ENCODE results near the gene ZNF789. TPM values are rescaled to one million over a fixed set of nuclear protein-coding genes. Genes with fewer than 3 reads are reported as not detected.
A peak's percentile ranks its signal among the peaks of the same experiment; 100 is the strongest.

The ZNF789 gene
- total RNA-seq, 1 experiment from 2014 or later: 38.8 TPM

- H3K27me3 ChIP-seq (ENCODE audit: insufficient read depth, low read depth): no peaks in the 10 kb centered on the region
- H2AFZ ChIP-seq: peak overlapping the region; percentile 92
- H3K9me3 ChIP-seq (ENCODE audit: insufficient read depth, low read depth): no peaks in the 10 kb centered on the region
- no peak for DNase-seq
- peaks cover 12% of the 10 kb centered on the region for H3K4me1 ChIP-seq (replicated peaks; ENCODE audit: insufficient read depth)
- peak overlapping the region; percentile 62 for H3K27ac ChIP-seq
- H3K4me2 ChIP-seq: peak overlapping the region; percentile 98
- ChIA-PET POLR2A (ENCODE audit: unreplicated experiment) (interaction anchor here (0.5 to 1.0 kb wide), 2 partner anchors 56 to 454 kb away, joined by 3 to 6 read pairs; no protein-coding TSS in a partner anchor), CTCF (interaction anchor here (0.6 kb wide), 1 partner anchor 547 kb away, joined by 3 read pairs; no protein-coding TSS in a partner anchor)
- TF ChIP-seq EZH2 (IDR thresholded peaks at IDR 0.05; ENCODE audit: low read depth): no peak
- no peak for TF ChIP-seq CTCF (conservative IDR thresholded peaks at IDR 0.05)
- H3K79me2 ChIP-seq (ENCODE audit: low read depth): peaks cover 61% of the 10 kb centered on the region
- no peaks in the 10 kb centered on the region for H3K9me2 ChIP-seq (ENCODE audit: insufficient read depth)
- intact Hi-C loops (cut with micrococcal nuclease; ENCODE audit: unreplicated experiment): no loop called here
- peaks cover 15% of the 10 kb centered on the region for H3F3A ChIP-seq (ENCODE audit: insufficient read depth, low read depth)
- H3K36me3 ChIP-seq (ENCODE audit: low read depth): peaks cover 14% of the 10 kb centered on the region; the same call in 1 of the 2 replicates
- BruUV-seq (replicated peaks): TSS peak; percentile 45
- peaks cover 13% of the 10 kb centered on the region for H4K20me1 ChIP-seq (ENCODE audit: insufficient read depth)
- peak overlapping the region; percentile 74 for H3K4me3 ChIP-seq
These were observed 7.3 kb upstream of the ZNF789 start for GRCh38 chr7:99465421-99465768.

GRCh38 chr7:99468336-99468918, 4.3 kb upstream of the ZNF789 start:
- H3K27ac ChIP-seq: no peak overlapping the region
- POLR2A ChIA-PET (ENCODE audit: unreplicated experiment): no interaction called here
- H3K9me3 ChIP-seq (ENCODE audit: insufficient read depth, low read depth): no peaks in the 10 kb centered on the region
- no TSS peak for BruUV-seq (replicated peaks)
- 0 out of 2 replicates have a peak, but pooled peaks cover 5% of the 10 kb centered on the region for H3K36me3 ChIP-seq (ENCODE audit: low read depth)
- no peak overlapping the region for H2AFZ ChIP-seq
- H3K9me2 ChIP-seq (ENCODE audit: insufficient read depth): no peaks in the 10 kb centered on the region
- H4K20me1 ChIP-seq (ENCODE audit: insufficient read depth): no peaks in the 10 kb centered on the region; the same call in 1 of the 2 replicates
- H3F3A ChIP-seq (ENCODE audit: insufficient read depth, low read depth): peaks cover 18% of the 10 kb centered on the region
- DNase-seq: no peak
- H3K4me3 ChIP-seq: no peak overlapping the region
- no peak overlapping the region for H3K4me2 ChIP-seq
- no peaks in the 10 kb centered on the region for H3K27me3 ChIP-seq (ENCODE audit: insufficient read depth, low read depth)
- CTCF ChIA-PET: no interaction called here
- H3K4me1 ChIP-seq (replicated peaks; ENCODE audit: insufficient read depth): peaks cover 16% of the 10 kb centered on the region
- TF ChIP-seq EZH2 (IDR thresholded peaks at IDR 0.05; ENCODE audit: low read depth) (no peak), CTCF (conservative IDR thresholded peaks at IDR 0.05) (no peak)
- H3K79me2 ChIP-seq (ENCODE audit: low read depth): peaks cover 37% of the 10 kb centered on the region
- intact Hi-C loops (cut with micrococcal nuclease; ENCODE audit: unreplicated experiment): no loop called here

GRCh38 chr7:99469381-99470065, 3.2 kb upstream of the ZNF789 start:
- Histone ChIP-seq H3K27me3 (ENCODE audit: insufficient read depth, low read depth) (no peaks in the 10 kb centered on the region), H3F3A (ENCODE audit: insufficient read depth, low read depth) (peaks cover 18% of the 10 kb centered on the region), H3K4me1 (replicated peaks; ENCODE audit: insufficient read depth) (peaks cover 21% of the 10 kb centered on the region), H3K79me2 (ENCODE audit: low read depth) (peaks cover 37% of the 10 kb centered on the region), H3K36me3 (ENCODE audit: low read depth) (no peaks in the 10 kb centered on the region), H3K27ac (no peak overlapping the region), H2AFZ (no peak overlapping the region), H3K4me3 (no peak overlapping the region), H3K9me3 (ENCODE audit: insufficient read depth, low read depth) (no peaks in the 10 kb centered on the region), H3K4me2 (no peak overlapping the region), H4K20me1 (ENCODE audit: insufficient read depth) (no peaks in the 10 kb centered on the region), H3K9me2 (ENCODE audit: insufficient read depth) (no peaks in the 10 kb centered on the region)
- ChIA-PET POLR2A (ENCODE audit: unreplicated experiment) (interaction anchor here (0.6 kb wide), 1 partner anchor 83 kb away, joined by 3 read pairs; no protein-coding TSS in a partner anchor), CTCF (no interaction called here)
- intact Hi-C loops (cut with micrococcal nuclease; ENCODE audit: unreplicated experiment): no loop called here
- TF ChIP-seq EZH2 (IDR thresholded peaks at IDR 0.05; ENCODE audit: low read depth): no peak
- TF ChIP-seq CTCF (conservative IDR thresholded peaks at IDR 0.05): no peak
- no TSS peak for BruUV-seq (replicated peaks)
- DNase-seq: no peak

All from PC-9 (cell line).